Measurements from ENCODE around the gene TEAD1. TPM values are rescaled to one million over a fixed set of nuclear protein-coding genes. Genes with fewer than 3 reads are reported as not detected.

The TEAD1 gene
- total RNA-seq, 4 donors from 2014 or later = 184 to 272 (median 208) TPM

- peak; percentile 47 for TF ChIP-seq POLR2AphosphoS5 (IDR thresholded peaks at IDR 0.05)
- TF ChIP-seq POLR2A (IDR thresholded peaks at IDR 0.05) = no peak
- TF ChIP-seq CTCF (IDR thresholded peaks at IDR 0.05) = no peak
- no peak for TF ChIP-seq EP300 (IDR thresholded peaks at IDR 0.05)
- ATAC-seq = peak; percentile 63
- Histone ChIP-seq H3K4me1 (peaks cover 9 to 63% (median 16%) of the 10 kb centered on the region in 3 donors), H3K27me3 (no peaks in the 10 kb centered on the region), H3K4me3 (no peak overlapping the region), H3K36me3 (no peaks in the 10 kb centered on the region), H3K9me3 (no peaks in the 10 kb centered on the region), H3K27ac (no peak overlapping the region)
- 27 to 53% methylated on average over 6 of the region's 6 CpGs for WGBS, 2 donors (ENCODE audit: low coverage in 1 of 2)
Observed at GRCh38 chr11:12838463-12839123, 164.4 kb downstream of the TEAD1 start.

GRCh38 chr11:12840871-12841660, 166.8 kb downstream of the TEAD1 start:
- Histone ChIP-seq H3K4me3 (no peak overlapping the region), H3K36me3 (no peaks in the 10 kb centered on the region), H3K27me3 (no peaks in the 10 kb centered on the region), H3K27ac (no peak overlapping the region), H3K4me1 (peaks cover 11 to 73% (median 19%) of the 10 kb centered on the region in 3 donors), H3K9me3 (no peaks in the 10 kb centered on the region)
- no peak for TF ChIP-seq POLR2A (IDR thresholded peaks at IDR 0.05)
- TF ChIP-seq CTCF (IDR thresholded peaks at IDR 0.05) = no peak
- TF ChIP-seq POLR2AphosphoS5 (IDR thresholded peaks at IDR 0.05) = no peak
- TF ChIP-seq EP300 (IDR thresholded peaks at IDR 0.05) = no peak
- 74 to 92% methylated on average over 6 of the region's 6 CpGs for WGBS, 2 donors (ENCODE audit: low coverage in 1 of 2)
- ATAC-seq = no peak

GRCh38 chr11:12841946-12842630, 167.9 kb downstream of the TEAD1 start:
- H3K9me3 ChIP-seq = no peaks in the 10 kb centered on the region
- no peak for ATAC-seq
- no peaks in the 10 kb centered on the region for H3K27me3 ChIP-seq
- no peak overlapping the region for H3K4me3 ChIP-seq
- TF ChIP-seq CTCF (IDR thresholded peaks at IDR 0.05) (no peak), EP300 (IDR thresholded peaks at IDR 0.05) (no peak), POLR2AphosphoS5 (IDR thresholded peaks at IDR 0.05) (no peak)
- H3K4me1 ChIP-seq = peaks cover 11 to 79% (median 21%) of the 10 kb centered on the region in 3 donors
- H3K36me3 ChIP-seq = no peaks in the 10 kb centered on the region
- 19 to 29% methylated on average over 8 to 9 of the region's 9 CpGs for WGBS, 2 donors (ENCODE audit: low coverage in 1 of 2)
- peak overlapping the region in 3 of 4 donors; percentile 15 to 20 (median 18) for H3K27ac ChIP-seq

- Histone ChIP-seq H3K4me1 (peaks cover 11 to 82% (median 21%) of the 10 kb centered on the region in 3 donors), H3K4me3 (no peak overlapping the region), H3K36me3 (no peaks in the 10 kb centered on the region), H3K9me3 (no peaks in the 10 kb centered on the region), H3K27me3 (no peaks in the 10 kb centered on the region), H3K27ac (peak overlapping the region in 2 of 4 donors; percentile 1 to 8)
- no peak for ATAC-seq
- TF ChIP-seq POLR2AphosphoS5 (IDR thresholded peaks at IDR 0.05) (peak; percentile 31), POLR2A (IDR thresholded peaks at IDR 0.05) (no peak), CTCF (IDR thresholded peaks at IDR 0.05) (no peak)
- 37 to 61% methylated on average over 5 to 6 of the region's 6 CpGs for WGBS, 2 donors (ENCODE audit: low coverage in 1 of 2)
Observed at GRCh38 chr11:12842933-12843636, 168.9 kb downstream of the TEAD1 start.

Measured in gastroesophageal sphincter (tissue), 4 donors.